H1 (cell line): ENCODE data around the gene TAS2R39. TPM values are rescaled to one million over a fixed set of nuclear protein-coding genes. Genes with fewer than 3 reads are reported as not detected.

Experiments used
- CTCF ChIA-PET: fragments of 300-600 bp; sonication (Branson Sonifier 250); formaldehyde crosslinking; loops from one replicate; lab custom pipeline; 2021; ENCODE audit not compliant: partially characterized antibody; lab: Charles Lee
- POLR2A ChIA-PET: fragments of 300-600 bp; sonication (Branson Sonifier 250); formaldehyde crosslinking; loops from one replicate; lab custom pipeline; 2021; ENCODE audit warnings: inconsistent platforms; ENCODE audit not compliant: partially characterized antibody; lab: Charles Lee
- DNase-seq, 2 experiments: peaks; one replicate each; pipeline versions ENCODE4 v3.0.0 to v3.0.0-alpha.2; 2010 to 2022; ENCODE audit warnings: low spot score in 2 of 2, low read depth in 1 of 2, mixed read lengths in 1 of 2
- FAIRE-seq: peaks from 2 replicates; lab custom pipeline; 2011; peaks lifted over from hg19 to GRCh38; lab: Jason Lieb, UNC
- H2AFZ ChIP-seq: 2 replicates; pipeline ENCODE4 v1.8.1; 2012; ENCODE audit warnings: low read length, inconsistent platforms
- H2AK5ac ChIP-seq: 2 replicates; pipeline ENCODE4 v1.6.1; 2013; ENCODE audit warnings: low read depth, low read length
- H2BK120ac ChIP-seq: replicated peaks from 2 replicates; pipeline ENCODE3; 2013; ENCODE audit warnings: low read depth, low read length, inconsistent platforms
- H2BK12ac ChIP-seq: 2 replicates; pipeline ENCODE4 v1.6.1; 2013; ENCODE audit warnings: low read depth, low read length
- H2BK15ac ChIP-seq: 2 replicates; pipeline ENCODE4 v1.6.1; 2013; ENCODE audit warnings: low read length
- H2BK20ac ChIP-seq: 2 replicates; pipeline ENCODE4 v1.6.1; 2013; ENCODE audit warnings: low read length
- H2BK5ac ChIP-seq: 2 replicates; pipeline ENCODE4 v1.6.1; 2013; ENCODE audit warnings: low read depth, low read length
- H3K14ac ChIP-seq: 2 replicates; pipeline ENCODE4 v1.6.1; 2013; ENCODE audit warnings: inconsistent platforms; ENCODE audit not compliant: insufficient read length
- H3K18ac ChIP-seq: 2 replicates; pipeline ENCODE4 v1.6.1; 2013; ENCODE audit warnings: low read length; ENCODE audit errors: extremely low read depth
- H3K23ac ChIP-seq: 2 replicates; pipeline ENCODE4 v1.6.1; 2013; ENCODE audit warnings: inconsistent platforms; ENCODE audit not compliant: insufficient read length
- H3K23me2 ChIP-seq: 2 replicates; pipeline ENCODE4 v1.6.1; 2013; ENCODE audit warnings: low read depth, low read length
- H3K27ac ChIP-seq: 2 replicates; pipeline ENCODE4 v1.6.1; 2011; ENCODE audit warnings: low read depth, low read length, inconsistent platforms
- H3K27me3 ChIP-seq, 4 experiments: replicated peaks in 1 of 4; 1 replicate in 1 of 4; 2 replicates in 3 of 4; pipeline versions ENCODE4 v1.6.1 to v1.8.1; 2011 to 2013; ENCODE audit warnings: low read length in 3 of 4, mild to moderate bottlenecking in 3 of 4, inconsistent platforms in 2 of 4, mixed read lengths in 2 of 4, moderate library complexity in 1 of 4; ENCODE audit not compliant: control insufficient read depth in 3 of 4, insufficient read depth in 3 of 4; ENCODE audit errors: extremely low read depth in 1 of 4
- H3K36me3 ChIP-seq, 4 experiments: 2 replicates each; pipeline versions ENCODE4 v1.6.1 to v1.8.1; 2011 to 2013; ENCODE audit warnings: mild to moderate bottlenecking in 4 of 4, low read length in 3 of 4, moderate library complexity in 2 of 4, control low read depth in 1 of 4, inconsistent platforms in 1 of 4; ENCODE audit not compliant: insufficient read depth in 4 of 4, control insufficient read depth in 2 of 4
- H3K4ac ChIP-seq: replicated peaks from 2 replicates; pipeline ENCODE3; 2013; ENCODE audit warnings: low read length, low read depth, mixed read lengths, inconsistent platforms; ENCODE audit not compliant: insufficient read length
- H3K4me1 ChIP-seq, 4 experiments: replicated peaks in 1 of 4; 1 replicate in 1 of 4; 2 replicates in 3 of 4; pipeline versions ENCODE4 v1.6.1 to v1.8.1; 2011 to 2013; ENCODE audit warnings: low read length in 3 of 4, inconsistent platforms in 2 of 4, mixed read lengths in 1 of 4; ENCODE audit not compliant: insufficient read depth in 4 of 4, control insufficient read depth in 3 of 4
- H3K4me2 ChIP-seq, 2 experiments: 2 replicates each; pipeline versions ENCODE4 v1.6.1 to v1.8.1; 2011 to 2013; ENCODE audit warnings: low read depth in 2 of 2, low read length in 2 of 2, control low read depth in 1 of 2, inconsistent platforms in 1 of 2, mild to moderate bottlenecking in 1 of 2; ENCODE audit not compliant: insufficient read depth in 1 of 2
- H3K4me3 ChIP-seq, 4 experiments: fragments of 200-600, 300-600 bp in 1 of 4; sonication (generic), shearing (Covaris generic), sonication (Bioruptor Twin) in 1 of 4; 2 replicates each; pipeline versions ENCODE4 v1.5.1 to v1.8.1; 2011 to 2016; ENCODE audit warnings: low read length in 4 of 4, low read depth in 3 of 4, control low read depth in 2 of 4, inconsistent platforms in 2 of 4, mild to moderate bottlenecking in 2 of 4, mixed read lengths in 1 of 4, moderate library complexity in 1 of 4; ENCODE audit not compliant: insufficient read depth in 2 of 4; ENCODE audit errors: extremely low read depth in 1 of 4
- H3K56ac ChIP-seq: replicated peaks from 2 replicates; pipeline ENCODE3; 2013; ENCODE audit warnings: low read depth, mild to moderate bottlenecking, mixed read lengths, low read length, inconsistent platforms; ENCODE audit not compliant: insufficient read length
- H3K79me1 ChIP-seq: 2 replicates; pipeline ENCODE4 v1.6.1; 2013; ENCODE audit warnings: low read depth, low read length, control low read depth
- H3K79me2 ChIP-seq, 2 experiments: 2 replicates each; pipeline versions ENCODE4 v1.6.1 to v1.8.1; 2012 to 2013; ENCODE audit warnings: low read length in 2 of 2, mild to moderate bottlenecking in 2 of 2, inconsistent platforms in 1 of 2; ENCODE audit not compliant: insufficient read depth in 2 of 2, control insufficient read depth in 1 of 2
- H3K9ac ChIP-seq, 4 experiments: replicated peaks in 1 of 4; 1 replicate in 1 of 4; 2 replicates in 3 of 4; pipeline versions ENCODE4 v1.6.1 to v1.8.1; 2011 to 2013; ENCODE audit warnings: low read depth in 3 of 4, low read length in 3 of 4, control low read depth in 2 of 4, mild to moderate bottlenecking in 2 of 4, moderate library complexity in 2 of 4, inconsistent platforms in 1 of 4; ENCODE audit errors: extremely low read depth in 1 of 4
- H3K9me3 ChIP-seq, 2 experiments: 2 replicates each; pipeline versions ENCODE4 v1.6.1 to v1.8.1; 2012 to 2013; ENCODE audit warnings: mild to moderate bottlenecking in 2 of 2, moderate library complexity in 2 of 2, control low read depth in 1 of 2, inconsistent platforms in 1 of 2, low read depth in 1 of 2, low read length in 1 of 2, mixed read lengths in 1 of 2; ENCODE audit not compliant: insufficient read depth in 2 of 2
- H4K20me1 ChIP-seq, 2 experiments: replicated peaks in 1 of 2; 2 replicates each; pipeline versions ENCODE3 to v1.8.1; 2011 to 2013; ENCODE audit warnings: inconsistent platforms in 2 of 2, low read length in 2 of 2, mild to moderate bottlenecking in 1 of 2; ENCODE audit not compliant: insufficient read depth in 2 of 2, control insufficient read depth in 1 of 2
- H4K5ac ChIP-seq: 2 replicates; pipeline ENCODE4 v1.6.1; 2013; ENCODE audit warnings: low read length, low read depth, mixed read lengths, inconsistent platforms; ENCODE audit not compliant: insufficient read length
- H4K8ac ChIP-seq: 2 replicates; pipeline ENCODE4 v1.8.0; 2013; ENCODE audit warnings: mild to moderate bottlenecking, moderate library complexity, low read length, inconsistent platforms; ENCODE audit not compliant: insufficient read depth; ENCODE audit errors: extremely low read depth
- H4K91ac ChIP-seq: replicated peaks from 2 replicates; pipeline ENCODE3; 2013; ENCODE audit warnings: low read length, mixed read lengths, inconsistent platforms; ENCODE audit not compliant: insufficient read length
- ASH2L ChIP-seq: fragments of 200-600, 300-600 bp; sonication (generic); IDR thresholded peaks from one replicate; pipeline ENCODE4 v1.7.1; 2017; ENCODE audit warnings: low read length
- GABPA ChIP-seq: IDR thresholded peaks from 2 replicates; pipeline ENCODE4 v1.6.1; 2011; ENCODE audit warnings: mild to moderate bottlenecking, low read length, moderate library complexity, borderline replicate concordance; ENCODE audit not compliant: insufficient read depth
- GTF2F1 ChIP-seq: IDR thresholded peaks from 2 replicates; pipeline ENCODE4 v1.6.1; 2012; ENCODE audit warnings: low read depth, low read length, improper control_type of control experiment, borderline replicate concordance
- JUN ChIP-seq: IDR thresholded peaks from 2 replicates; pipeline ENCODE4 v1.6.1; 2011; ENCODE audit warnings: low read depth, mild to moderate bottlenecking, improper control_type of control experiment, low read length
- PHF8 ChIP-seq: fragments of 200-600 bp; sonication (generic); conservative IDR thresholded peaks from 2 replicates; pipeline ENCODE4 v1.7.1; 2012; ENCODE audit warnings: low read depth, mild to moderate bottlenecking, inconsistent platforms, low read length, moderate library complexity
- SIN3A ChIP-seq, 2 experiments: IDR thresholded peaks in 1 of 2; conservative IDR thresholded peaks in 1 of 2; 2 replicates each; pipeline ENCODE4 v1.6.1; 2011 to 2012; ENCODE audit warnings: low read length in 2 of 2, improper control_type of control experiment in 1 of 2, low read depth in 1 of 2, mild to moderate bottlenecking in 1 of 2
- SP4 ChIP-seq: IDR thresholded peaks from 2 replicates; pipeline ENCODE4 v1.6.1; 2012; ENCODE audit warnings: low read length, inconsistent platforms
- TBP ChIP-seq: IDR thresholded peaks from 2 replicates; pipeline ENCODE4 v1.6.1; 2011; ENCODE audit warnings: low read depth, low read length, improper control_type of control experiment
- ZNF274 ChIP-seq: IDR thresholded peaks from 2 replicates; pipeline ENCODE4 v1.7.0; 2012; ENCODE audit warnings: low read length, borderline replicate concordance; ENCODE audit errors: extremely low read depth
- WGBS, 2 experiments: shearing (Covaris generic) in 1 of 2; methylation state at CpG; one replicate each; pipeline versions ENCODE4 v1.1.6 to v1.1.7; 2013 to 2015; ENCODE audit warnings: low lambda C conversion rate in 2 of 2, mixed read lengths in 2 of 2, inconsistent platforms in 1 of 2, low coverage in 1 of 2, missing lambda C conversion rate in 1 of 2; ENCODE audit not compliant: insufficient replicate concordance in 2 of 2, insufficient coverage in 1 of 2, insufficient read length in 1 of 2; ENCODE audit errors: extremely low coverage in 1 of 2, missing lambda C conversion rate in 1 of 2; 5-methylcytosine and 5-hydroxymethylcytosine counted together
- polyA plus RNA-seq, 7 experiments: library from polyadenylated mRNA; depleted of rRNA in 3 of 7; stranded (reverse) in 5 of 7; unstranded in 2 of 7; fragments of >200 nt in 5 of 7; fragments of 200-250 nt in 2 of 7; gene quantifications; 1 replicate in 5 of 7; 2 replicates in 1 of 7; 4 replicates in 1 of 7; pipeline versions ENCODE4 v1.2.1 to v1.2.3, GENCODE V29; 2011 to 2013; ENCODE audit warnings: missing spikeins in 2 of 7, mixed read lengths in 2 of 7
- total RNA-seq: library from RNA; stranded (reverse); fragmentation: NEBNext Ultra II Directional; extraction: Animal tissue kit (Norgen Biotek cat#: 25700); gene quantifications from 2 replicates; pipeline ENCODE4 v1.2.1, GENCODE V29; 2021

Gene TAS2R39
- total and polyA plus RNA-seq, 2 of the 8 experiments (the other 6 are each of a cell fraction or from before 2014, with no cell fraction given) = not detected

DNA sequence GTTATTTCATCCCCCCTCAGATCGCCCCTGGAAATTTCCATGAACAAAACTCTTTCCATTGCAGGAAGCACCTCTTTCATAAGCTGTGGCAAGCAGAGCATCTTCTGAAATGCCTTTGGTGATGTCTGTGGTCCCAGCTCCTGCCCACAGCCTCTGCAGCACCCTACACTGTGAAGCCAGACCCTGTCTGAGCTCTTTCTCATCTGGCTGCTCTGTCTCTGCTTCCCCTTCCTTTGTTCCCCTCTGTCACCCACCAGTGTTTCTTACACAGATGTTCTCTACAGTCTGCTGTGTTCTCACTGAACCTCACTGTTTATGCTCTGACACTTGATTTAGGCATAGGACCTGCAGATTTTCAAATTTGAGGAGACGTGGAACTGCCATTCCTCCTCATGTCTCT lies 1.9 kb upstream of the TAS2R39 start:
- H3K18ac ChIP-seq = no peak overlapping the region
- no peaks in the 10 kb centered on the region for H3K27me3 ChIP-seq
- H3K56ac ChIP-seq = no peak overlapping the region
- H2BK15ac ChIP-seq = no peak overlapping the region
- no peak overlapping the region for H3K27ac ChIP-seq
- no peaks in the 10 kb centered on the region for H3K79me1 ChIP-seq
- ChIA-PET CTCF (interaction anchor here (0.7 to 1.0 kb wide), 4 partner anchors 171 to 822 kb away, joined by 3 to 4 read pairs (median 3); no protein-coding TSS in a partner anchor), POLR2A (no interaction called here)
- H4K5ac ChIP-seq = no peak overlapping the region
- DNase-seq (no peak), FAIRE-seq (no peak)
- no peak overlapping the region for H2AFZ ChIP-seq
- no peak overlapping the region for H2BK20ac ChIP-seq
- no peak overlapping the region for H2BK120ac ChIP-seq
- WGBS, 2 experiments = 92% methylated on average over 2 of the region's 2 CpGs; no CpG with 5 or more reads in 1 of the 2 experiments
- H3K14ac ChIP-seq = no peak overlapping the region
- H3K23ac ChIP-seq = no peak overlapping the region
- TF ChIP-seq ZNF274 (no peak), ASH2L (no peak), SP4 (no peak), TBP (no peak), PHF8 (no peak), SIN3A (conservative IDR thresholded peaks at IDR 0.05 in 1 of 2, IDR thresholded peaks at IDR 0.05 in 1 of 2; ENCODE audit: low read depth in 1 of 2, low read length in 2 of 2) (no peak), JUN (no peak), GTF2F1 (no peak), GABPA (no peak)
- H3K4ac ChIP-seq = no peak overlapping the region
- no peaks in the 10 kb centered on the region; the same call in 1 of the 2 replicates for H3K23me2 ChIP-seq
- no peak overlapping the region for H2BK5ac ChIP-seq
- H3K79me2 ChIP-seq = no peaks in the 10 kb centered on the region
- H3K4me3 ChIP-seq = no peak overlapping the region
- no peak overlapping the region for H2AK5ac ChIP-seq
- H3K9me3 ChIP-seq = no peaks in the 10 kb centered on the region
- peaks cover 0 to 3% (median 1%) of the 10 kb centered on the region in 4 experiments; a peak in 1 of 7 replicates for H3K4me1 ChIP-seq
- no peak overlapping the region for H3K9ac ChIP-seq
- no peaks in the 10 kb centered on the region for H3K36me3 ChIP-seq
- no peak overlapping the region for H4K91ac ChIP-seq
- H2BK12ac ChIP-seq = no peak overlapping the region
- no peak overlapping the region for H4K8ac ChIP-seq
- H4K20me1 ChIP-seq = no peaks in the 10 kb centered on the region
- H3K4me2 ChIP-seq = no peak overlapping the region
